G401.6 (cell line): Measurements from ENCODE around the gene CAMK1D.

Experiments used
- FAIRE-seq: peaks from 2 replicates; lab custom pipeline; 2012; peaks lifted over from hg19 to GRCh38; lab: Jason Lieb, UNC

Gene CAMK1D

GRCh38 chr10:12403119-12403518 lies 53.8 kb downstream of the CAMK1D start:
- FAIRE-seq = no peak

GRCh38 chr10:12405342-12406320 lies 56.3 kb downstream of the CAMK1D start:
- no peak for FAIRE-seq

- no peak for FAIRE-seq
Measured at GRCh38 chr10:12406764-12407400, 57.5 kb downstream of the CAMK1D start.

- no peak for FAIRE-seq
Measured at GRCh38 chr10:12408472-12408871, 59.1 kb downstream of the CAMK1D start.

- no peak for FAIRE-seq
Measured at GRCh38 chr10:12409161-12409560, 59.8 kb downstream of the CAMK1D start.

- no peak for FAIRE-seq
Measured at GRCh38 chr10:12409613-12410012, 60.3 kb downstream of the CAMK1D start.

GRCh38 chr10:12412666-12413368 lies 63.5 kb downstream of the CAMK1D start:
- no peak for FAIRE-seq

GRCh38 chr10:12413369-12413711 lies 64.0 kb downstream of the CAMK1D start:
- FAIRE-seq = no peak

- FAIRE-seq = no peak
Measured at GRCh38 chr10:12414278-12414989, 65.1 kb downstream of the CAMK1D start.

GRCh38 chr10:12416344-12417050 lies 67.2 kb downstream of the CAMK1D start:
- FAIRE-seq = no peak

- no peak for FAIRE-seq
Measured at GRCh38 chr10:12417331-12417730, 68.0 kb downstream of the CAMK1D start.

- no peak for FAIRE-seq
Measured at GRCh38 chr10:12418000-12418399, 68.7 kb downstream of the CAMK1D start.

GRCh38 chr10:12418725-12419261 lies 69.4 kb downstream of the CAMK1D start:
- FAIRE-seq = no peak

- no peak for FAIRE-seq
Measured at GRCh38 chr10:12419262-12419847, 70.0 kb downstream of the CAMK1D start.

- FAIRE-seq = no peak
Measured at GRCh38 chr10:12420530-12421120, 71.3 kb downstream of the CAMK1D start.

GRCh38 chr10:12422189-12422588 lies 72.8 kb downstream of the CAMK1D start:
- FAIRE-seq = no peak

- no peak for FAIRE-seq
Measured at GRCh38 chr10:12423896-12424295, 74.5 kb downstream of the CAMK1D start.

- FAIRE-seq = no peak
Measured at GRCh38 chr10:12427276-12427675, 77.9 kb downstream of the CAMK1D start.

GRCh38 chr10:12428447-12429135 lies 79.2 kb downstream of the CAMK1D start:
- no peak for FAIRE-seq

GRCh38 chr10:12430406-12430982 lies 81.1 kb downstream of the CAMK1D start:
- FAIRE-seq = no peak
